ENCODE measurements around the gene PRKCA. TPM values are rescaled to one million over a fixed set of nuclear protein-coding genes. Genes with fewer than 3 reads are reported as not detected.

PRKCA gene
- total and polyA plus RNA-seq, 9 of the 15 experiments (the other 6 are each of a cell fraction or from before 2014, with no cell fraction given), result 3.2 to 33.0 (median 17.8) TPM

DNA sequence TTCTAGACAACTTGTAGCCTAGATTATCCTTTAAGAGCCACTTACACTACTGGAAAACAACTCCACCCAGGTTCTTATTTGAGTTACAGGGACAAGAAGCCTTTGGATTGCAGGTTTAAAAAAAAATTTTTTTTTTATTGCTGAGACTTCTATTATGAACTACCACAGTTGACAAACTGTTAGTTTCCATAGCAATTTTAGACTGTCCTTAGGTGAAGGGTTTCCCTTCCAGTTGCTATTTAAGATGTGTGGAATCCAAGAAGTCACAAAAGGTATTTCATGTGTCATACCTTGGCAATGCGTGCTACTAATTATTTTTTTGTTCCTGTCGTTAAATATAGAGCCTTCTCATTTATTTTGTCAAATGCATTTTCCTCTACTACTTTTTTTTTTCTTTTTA is 253.2 kb downstream of the PRKCA start:
- H2AFZ ChIP-seq (ENCODE audit: low read depth, low read length), result no peak overlapping the region
- no peak overlapping the region for H3K4me3 ChIP-seq
- H3K79me2 ChIP-seq (ENCODE audit: control insufficient read depth, insufficient read depth, low read length), result no peaks in the 10 kb centered on the region
- CTCF ChIA-PET (ENCODE audit: low intra/inter-chr PET ratio), result no interaction called here
- H3K4me1 ChIP-seq (replicated peaks in 1 of 2; ENCODE audit: control insufficient read depth in 2 of 2, insufficient read depth in 2 of 2, low read length in 2 of 2), result no peaks in the 10 kb centered on the region; a peak in 1 of 5 replicates
- intact Hi-C loops (cut with micrococcal nuclease) (no loop called here), in situ Hi-C loops (cut with MboI) (no loop called here)
- H3K36me3 ChIP-seq (ENCODE audit: control insufficient read depth, insufficient read depth, low read length), result no peaks in the 10 kb centered on the region; the same call in 2 of the 3 replicates
- H3K27ac ChIP-seq (ENCODE audit: extremely low read depth, low read depth, low read length), result no peak overlapping the region
- no peak for TF ChIP-seq MAFK (IDR thresholded peaks at IDR 0.05; ENCODE audit: low read length)
- TF ChIP-seq TAF7 (tag; IDR thresholded peaks at IDR 0.05), result no peak
- no peak for TF ChIP-seq ARID2 (IDR thresholded peaks at IDR 0.05)
- no peak for TF ChIP-seq ZNF583 (CRISPR knock-in tag; IDR thresholded peaks at IDR 0.05)
- TF ChIP-seq GATAD2B (IDR thresholded peaks at IDR 0.05; ENCODE audit: borderline replicate concordance), result no peak
- TF ChIP-seq ZNF224 (CRISPR knock-in tag; IDR thresholded peaks at IDR 0.05), result no peak
- TF ChIP-seq, protein P1, sequence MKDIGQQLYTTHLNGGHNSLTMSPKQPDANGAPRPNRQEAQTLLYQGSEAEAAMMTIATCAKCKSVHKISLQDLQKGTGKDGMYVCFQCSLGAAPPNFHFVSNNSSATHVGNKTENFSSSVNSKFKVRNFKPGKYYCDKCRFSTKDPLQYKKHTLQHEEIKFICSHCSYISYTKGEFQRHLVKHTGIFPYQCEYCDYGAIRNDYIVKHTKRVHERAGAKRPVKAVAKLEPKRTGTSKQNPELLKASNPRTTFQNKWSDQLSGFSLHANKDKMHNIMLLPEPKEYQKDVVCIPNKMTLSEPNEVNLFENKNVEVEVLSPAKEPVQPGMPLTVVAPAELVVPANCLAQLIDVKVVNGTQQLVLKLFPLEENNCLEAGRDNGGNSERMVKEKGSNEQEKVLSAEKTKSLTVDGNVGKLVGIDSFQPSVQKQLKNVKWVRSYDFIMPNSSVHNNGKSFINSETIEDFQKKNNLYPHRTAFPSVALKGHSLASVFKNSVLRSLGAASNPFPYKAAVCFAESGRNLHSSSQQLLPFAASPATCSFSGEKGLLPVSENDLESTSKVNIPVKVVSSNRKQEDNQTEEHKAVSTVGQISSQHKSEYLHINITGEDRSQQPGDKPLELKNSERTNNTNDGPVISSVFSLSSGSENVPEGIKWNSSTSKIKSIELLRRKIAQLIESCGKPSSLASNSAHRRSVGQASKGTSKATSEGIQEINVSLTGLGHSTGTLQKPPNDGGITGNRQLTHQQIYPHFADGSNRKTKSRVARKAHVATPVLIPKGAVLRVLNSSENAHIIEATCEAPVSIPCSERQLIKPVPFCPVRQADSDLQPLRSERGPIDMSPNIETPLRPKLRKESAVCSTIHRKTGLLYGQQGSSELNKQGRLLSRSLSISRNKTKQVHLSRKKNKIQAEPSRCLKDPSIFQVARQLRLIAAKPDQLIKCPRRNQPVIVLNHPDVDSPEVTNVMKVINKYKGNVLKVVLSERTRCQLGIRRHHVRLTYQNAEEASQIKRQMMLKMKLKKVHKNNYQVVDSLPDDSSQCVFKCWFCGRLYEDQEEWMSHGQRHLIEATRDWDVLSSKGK (CRISPR knock-in tag; IDR thresholded peaks at IDR 0.05), result no peak
- TF ChIP-seq STAT5A (IDR thresholded peaks at IDR 0.05; ENCODE audit: borderline replicate concordance, low read length), result no peak
- no peak for TF ChIP-seq ZNF57 (CRISPR knock-in tag; IDR thresholded peaks at IDR 0.05)
- FAIRE-seq (no peak), ATAC-seq (no peak), DNase-seq (ENCODE audit: extremely low read depth in 1 of 4, low spot score in 3 of 4) (no peak)
- H3K9ac ChIP-seq (ENCODE audit: insufficient read depth in 1 of 2, low read depth in 2 of 2, low read length in 2 of 2), result no peak overlapping the region
- H3K27me3 ChIP-seq (ENCODE audit: control insufficient read depth in 2 of 2, insufficient read depth in 2 of 2, low read length in 2 of 2), result no peaks in the 10 kb centered on the region
- POLR2A ChIA-PET, result no interaction called here
- H3K4me2 ChIP-seq (ENCODE audit: insufficient read depth, low read length), result no peak overlapping the region
- H3K9me3 ChIP-seq (replicated peaks; ENCODE audit: control insufficient read depth, insufficient read depth, low read depth, low read length), result no peaks in the 10 kb centered on the region
- BruUV-seq (replicated peaks), result no TSS peak
- no peaks in the 10 kb centered on the region; the same call in 1 of the 2 replicates for H4K20me1 ChIP-seq (replicated peaks; ENCODE audit: control insufficient read depth, insufficient read depth, low read length)
- WGBS (ENCODE audit: insufficient coverage, low coverage, missing lambda C conversion rate), result 85% methylated on average over 2 of the region's 2 CpGs
- H3K9me1 ChIP-seq (ENCODE audit: control insufficient read depth, insufficient read depth, low read length), result no peaks in the 10 kb centered on the region

Measured in K562 (cell line).